Transverse colon (tissue), 4 donors: Measurements from ENCODE around the gene HPCAL1.

Source experiments
- CTCF ChIP-seq, 5 experiments: fragments of 200-600 bp in 3 of 5; fragments of 450-650 bp in 2 of 5; sonication (generic) in 3 of 5; IDR thresholded peaks; 1 replicate in 2 of 5; 2 replicates in 3 of 5; pipeline ENCODE4 v1.5.1; 2016 to 2017; ENCODE audit warnings: antibody characterized with exemption in 5 of 5, inconsistent platforms in 3 of 5, mild to moderate bottlenecking in 2 of 5, moderate library complexity in 1 of 5
- EP300 ChIP-seq: sonication (generic); formaldehyde crosslinking; IDR thresholded peaks from one replicate; pipeline ENCODE4 v1.6.1; 2017; ENCODE audit warnings: antibody characterized with exemption, low read depth
- POLR2AphosphoS5 ChIP-seq, 3 donors: sonication (generic); formaldehyde crosslinking; IDR thresholded peaks; one replicate each; pipeline ENCODE4 v1.6.1; 2016; ENCODE audit warnings: antibody characterized with exemption in 3 of 3

- no peak for TF ChIP-seq CTCF (IDR thresholded peaks at IDR 0.05)
- TF ChIP-seq EP300, result no peak
- no peak for TF ChIP-seq POLR2AphosphoS5 (IDR thresholded peaks at IDR 0.05)
Observed at GRCh38 chr2:10412380-10412779, 109.7 kb downstream of the HPCAL1 start.
